GM19395 (cell line): ENCODE data around the gene ZNF628.

ENCODE experiments used
- ATAC-seq: cut with Tn5 transposase; IDR thresholded peaks from one replicate; pipeline ENCODE4 v1.9.1; 2021; ENCODE audit warnings: mild to moderate bottlenecking, moderate library complexity; ENCODE audit not compliant: unreplicated experiment

ZNF628 gene

DNA sequence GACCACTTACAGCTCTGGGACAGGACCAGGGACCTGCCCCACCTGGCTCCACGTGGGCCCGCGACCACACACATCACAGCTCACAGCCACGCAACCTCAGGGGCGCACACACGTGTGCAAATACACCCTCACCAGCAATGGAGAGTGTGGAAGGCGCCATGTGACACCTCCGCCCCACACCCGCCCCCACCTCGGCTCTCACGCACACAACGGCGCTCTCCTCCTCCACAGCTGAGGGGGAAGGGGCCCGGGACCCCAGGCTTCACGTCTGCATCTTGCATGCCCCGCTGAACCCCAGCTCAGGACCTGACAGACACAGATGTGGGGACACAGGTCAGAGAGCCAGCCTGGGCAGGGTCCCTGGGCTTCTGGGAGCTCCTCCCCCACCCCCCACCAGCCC, 26.9 kb upstream of the ZNF628 start:
- ATAC-seq, result no peak

GRCh38 chr19:55451163-55451964, 25.1 kb upstream of the ZNF628 start:
- no peak for ATAC-seq

DNA sequence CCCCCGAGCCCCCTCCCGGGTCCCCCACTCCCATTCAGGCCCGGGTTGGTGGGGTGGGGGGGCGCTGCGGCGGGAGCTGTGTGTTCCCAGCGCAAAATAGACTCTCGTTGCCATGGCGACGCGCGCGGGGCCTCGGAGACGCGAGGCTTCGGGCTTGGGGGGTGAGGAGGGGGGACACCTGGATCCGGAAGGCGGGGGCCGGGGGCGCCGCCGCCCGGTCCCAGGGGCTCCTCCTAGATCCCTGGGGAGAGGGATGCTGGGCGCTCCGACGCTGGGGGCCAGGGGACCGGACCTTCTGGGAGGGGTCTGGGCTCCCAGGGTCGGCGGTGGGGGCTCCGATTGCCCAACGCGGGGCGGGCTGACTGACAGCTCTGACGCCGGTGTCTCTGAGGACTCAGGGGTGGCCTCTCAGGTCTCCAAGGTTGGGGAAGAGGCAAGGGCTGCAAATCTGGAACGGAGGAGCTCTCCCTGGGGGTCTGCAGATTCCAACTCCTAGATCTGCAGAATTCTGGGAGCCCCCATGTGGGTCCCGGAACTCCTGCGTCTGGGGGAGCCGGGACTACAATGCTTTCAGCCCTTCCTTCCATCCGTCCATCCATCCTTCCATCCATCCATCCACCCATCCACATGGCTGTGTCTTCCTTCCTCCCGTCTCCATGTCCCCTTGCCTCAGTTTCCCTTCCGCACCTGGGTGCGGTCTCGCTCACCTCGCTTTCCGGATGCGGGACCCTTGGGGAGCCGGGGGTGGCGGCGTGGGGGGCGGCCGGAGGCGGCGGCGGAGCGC, 24.3 kb upstream of the ZNF628 start:
- no peak for ATAC-seq

GRCh38 chr19:55452749-55453346, 23.6 kb upstream of the ZNF628 start:
- ATAC-seq, result no peak

GRCh38 chr19:55453511-55454260, 22.7 kb upstream of the ZNF628 start:
- ATAC-seq, result no peak

GRCh38 chr19:55454787-55455243, 21.6 kb upstream of the ZNF628 start:
- ATAC-seq, result no peak

DNA sequence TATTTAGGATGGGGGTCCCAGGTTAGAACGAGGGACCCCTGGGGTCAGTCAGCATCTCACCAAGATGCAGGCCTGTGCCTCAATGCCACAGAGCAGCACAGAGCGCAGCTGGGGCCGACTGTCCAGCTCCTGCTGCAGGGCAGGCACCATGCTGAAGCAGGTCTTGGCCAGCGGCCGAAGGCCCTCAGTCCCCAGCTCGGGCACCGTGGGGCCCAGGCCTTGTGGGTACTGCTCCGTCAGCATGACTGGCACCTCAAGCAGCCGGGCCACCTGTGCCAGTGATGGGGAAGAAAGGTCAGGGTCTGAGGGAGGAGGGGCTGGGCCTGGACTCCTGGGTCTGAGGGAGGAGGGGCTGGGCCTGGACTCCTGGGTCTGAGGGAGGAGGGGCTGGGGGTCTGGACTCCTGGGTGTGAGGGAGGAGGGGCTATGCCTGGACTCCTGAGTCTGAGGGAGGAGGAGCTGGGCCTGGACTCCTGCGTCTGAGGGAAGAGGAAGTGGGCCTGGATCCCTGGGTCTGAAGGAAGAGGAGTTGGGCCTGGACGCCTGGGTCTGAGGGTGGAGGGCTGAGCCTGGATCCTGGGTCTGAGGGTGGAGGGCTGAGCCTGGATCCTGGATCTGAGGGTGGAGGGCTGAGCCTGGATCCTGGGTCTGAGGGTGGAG, 20.7 kb upstream of the ZNF628 start:
- no peak for ATAC-seq

DNA sequence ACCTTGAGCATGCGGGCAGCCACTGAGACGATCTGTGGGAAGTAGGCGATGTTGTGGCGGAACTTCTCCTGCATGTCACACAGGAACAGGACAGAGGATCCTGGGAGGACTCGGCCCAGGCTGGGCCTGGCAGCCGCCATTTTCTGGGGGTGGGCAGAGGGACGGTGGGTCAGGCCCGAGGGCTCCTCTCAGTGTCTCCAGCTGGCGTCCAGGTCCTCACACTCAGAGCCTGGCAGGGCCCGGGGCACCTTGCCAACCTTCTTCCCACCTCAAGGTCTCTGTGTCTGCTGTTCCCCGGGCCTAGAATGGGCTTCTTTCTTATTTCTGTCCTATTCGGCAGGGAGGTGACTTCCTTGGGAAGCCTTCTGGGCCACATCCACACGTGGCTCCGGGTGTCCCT, 20.1 kb upstream of the ZNF628 start:
- ATAC-seq, result no peak

GRCh38 chr19:55457683-55458457, 18.5 kb upstream of the ZNF628 start:
- no peak for ATAC-seq

DNA sequence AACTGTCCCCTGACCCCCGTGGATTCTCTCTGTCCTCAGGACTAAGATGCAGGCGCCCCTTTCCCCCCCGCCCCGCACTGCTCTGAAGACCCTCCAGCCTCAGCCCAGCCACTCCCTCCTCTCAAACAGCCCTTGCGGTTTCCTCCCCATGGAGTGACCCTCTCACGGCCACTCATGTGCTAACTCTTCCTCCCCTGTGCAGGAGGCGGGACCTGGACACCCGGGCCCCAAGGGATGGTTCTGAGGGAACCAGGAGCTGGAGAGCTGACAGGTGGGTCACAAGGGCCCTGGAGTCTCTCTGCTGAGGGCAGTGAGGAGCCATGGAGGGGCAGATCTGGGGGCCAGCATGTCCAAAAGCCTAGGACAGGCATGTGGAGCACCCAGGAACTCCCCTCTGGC, 16.9 kb upstream of the ZNF628 start:
- no peak for ATAC-seq

DNA sequence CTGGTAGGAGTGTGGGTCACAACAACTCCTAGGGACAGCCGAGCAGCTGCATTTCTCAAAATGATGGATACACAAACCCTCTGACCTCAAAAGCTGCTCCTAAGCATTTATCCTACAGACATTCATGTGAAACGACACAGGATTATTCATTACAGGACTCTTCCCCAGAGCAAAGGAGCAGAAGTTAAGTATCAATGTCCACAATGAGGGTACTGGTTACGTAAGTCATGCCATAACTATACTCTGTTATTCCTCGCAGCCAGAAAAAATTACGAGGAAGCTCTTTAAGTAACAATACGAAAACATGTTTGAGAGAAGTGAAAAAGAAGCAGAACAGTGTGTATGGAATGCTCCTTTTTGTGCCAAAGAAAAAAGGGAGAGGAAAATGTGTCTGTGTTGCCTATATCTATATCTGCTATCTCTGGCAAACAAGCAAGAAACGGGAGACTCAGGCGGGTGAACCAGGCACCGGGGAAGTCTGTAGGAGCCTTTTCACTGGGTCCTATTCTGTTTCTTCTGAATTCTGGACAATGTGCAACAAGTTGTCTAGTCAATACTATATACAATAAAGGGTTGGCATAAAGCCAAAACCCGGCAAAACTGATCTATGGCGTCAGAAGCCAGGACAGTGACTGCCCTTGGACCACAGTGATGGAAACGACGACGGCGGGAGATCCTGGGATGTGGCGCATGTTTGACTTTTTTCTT, 16.3 kb upstream of the ZNF628 start:
- ATAC-seq, result no peak

- no peak for ATAC-seq
Measured at GRCh38 chr19:55460670-55461258, 15.7 kb upstream of the ZNF628 start.

GRCh38 chr19:55461259-55461973, 15.0 kb upstream of the ZNF628 start, which contains the start of gene ISOC2:
Gene ISOC2, minus strand, starts transcription at chr19:55461642. Its CDS starts 5,156 bp downstream, at chr19:55456486.
- ATAC-seq, result peak; percentile 91

- ATAC-seq, result no peak
Measured at GRCh38 chr19:55461974-55462626, 14.3 kb upstream of the ZNF628 start.

- ATAC-seq, result no peak
Measured at GRCh38 chr19:55462722-55463121, 13.7 kb upstream of the ZNF628 start.

DNA sequence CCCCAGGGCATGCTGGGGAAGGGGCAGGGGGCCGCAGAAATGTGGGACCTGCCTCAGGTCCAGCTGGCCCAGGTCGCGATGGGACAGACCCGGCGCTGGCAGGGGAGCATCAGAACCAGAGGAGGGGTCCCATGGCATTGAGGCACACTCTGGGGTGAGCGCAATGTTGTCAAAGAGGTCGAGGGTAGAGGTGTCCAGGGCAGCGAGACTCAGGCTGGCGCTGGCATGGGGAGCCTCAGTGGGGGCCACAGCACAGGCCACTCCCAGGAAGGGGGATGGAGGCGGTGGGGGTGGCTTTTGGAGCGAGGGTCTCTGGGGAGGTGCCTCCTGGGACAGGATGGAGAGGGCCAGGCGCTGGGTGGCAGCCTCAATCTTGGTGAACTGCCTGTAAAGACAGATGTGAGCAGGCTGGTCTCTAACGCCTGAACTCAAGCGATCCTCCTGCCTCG, 12.8 kb upstream of the ZNF628 start:
- ATAC-seq, result no peak

GRCh38 chr19:55464039-55464661, 12.3 kb upstream of the ZNF628 start:
- no peak for ATAC-seq
